Measurements from ENCODE around the gene NCEH1.
"Not testable (repeated sequence)": the region's sequence is repeated elsewhere in the genome, so short reads cannot be mapped to it uniquely, and the experiment has no call there.

The NCEH1 gene

GRCh38 chr3:172607305-172608121 lies 103.4 kb downstream of the NCEH1 start:
- no peak for DNase-seq

GRCh38 chr3:172606021-172606420 lies 104.8 kb downstream of the NCEH1 start:
- no peak for DNase-seq

- no peak for DNase-seq
These were observed 105.8 kb downstream of the NCEH1 start for GRCh38 chr3:172604895-172605646.

GRCh38 chr3:172601066-172601832 lies 109.6 kb downstream of the NCEH1 start:
- no peak for DNase-seq

- no peak for DNase-seq
These were observed 110.2 kb downstream of the NCEH1 start for GRCh38 chr3:172600644-172601065.

- no peak for DNase-seq
These were observed 112.0 kb downstream of the NCEH1 start for GRCh38 chr3:172598904-172599303.

GRCh38 chr3:172596394-172596706 lies 114.5 kb downstream of the NCEH1 start:
- no peak for DNase-seq

- no peak for DNase-seq
These were observed 115.0 kb downstream of the NCEH1 start for GRCh38 chr3:172595664-172596393.

- DNase-seq, result not testable (repeated sequence)
These were observed 115.8 kb downstream of the NCEH1 start for GRCh38 chr3:172594900-172595663.

- no peak for DNase-seq
These were observed 117.8 kb downstream of the NCEH1 start for GRCh38 chr3:172592898-172593669.

GRCh38 chr3:172591876-172592771 lies 118.7 kb downstream of the NCEH1 start:
- DNase-seq, result no peak

GRCh38 chr3:172591125-172591605 lies 119.7 kb downstream of the NCEH1 start:
- DNase-seq, result no peak

- DNase-seq, result no peak
These were observed 124.4 kb downstream of the NCEH1 start for GRCh38 chr3:172586436-172586835.

GRCh38 chr3:172585954-172586353 lies 124.9 kb downstream of the NCEH1 start:
- DNase-seq, result no peak

- DNase-seq, result no peak
These were observed 128.2 kb downstream of the NCEH1 start for GRCh38 chr3:172582712-172583111.

- DNase-seq, result no peak
These were observed 129.1 kb downstream of the NCEH1 start for GRCh38 chr3:172581757-172582166.

GRCh38 chr3:172580680-172581401 lies 130.0 kb downstream of the NCEH1 start:
- DNase-seq, result no peak
